Cerebellar nuclear complex (tissue), 1 donor: Measurements from ENCODE around the gene ZNF688.
A peak's percentile ranks its signal among the peaks of the same experiment; 100 is the strongest.
"Not testable (repeated sequence)": the region's sequence is repeated elsewhere in the genome, so short reads cannot be mapped to it uniquely, and the experiment has no call there.

Experiments used
- DNase-seq, 2 experiments: peaks; one replicate each; lab custom pipeline; 2025; lab: John Stamatoyannopoulos, UW

Gene ZNF688

GRCh38 chr16:30571445-30572322 lies at the start of gene ZNF688:
Gene ZNF688 (minus strand): TSS chr16:30571714. CDS start chr16:30571629, 85 bp downstream.
- DNase-seq, result peak; percentile 82 to 87

GRCh38 chr16:30620169-30620568 lies 48.7 kb upstream of the ZNF688 start:
- no peak for DNase-seq

GRCh38 chr16:30619638-30620037 lies 48.1 kb upstream of the ZNF688 start:
- DNase-seq, result no peak

- no peak for DNase-seq
Measured at GRCh38 chr16:30619202-30619601, 47.7 kb upstream of the ZNF688 start.

GRCh38 chr16:30615358-30616091 lies 44.0 kb upstream of the ZNF688 start:
- DNase-seq, result no peak

GRCh38 chr16:30609926-30610839 lies 38.7 kb upstream of the ZNF688 start, which contains the start of gene ZNF689:
Gene ZNF689 (minus strand): TSS chr16:30610389. CDS start chr16:30610041, 348 bp downstream.
- DNase-seq, result peak; percentile 66 to 87

- DNase-seq, result no peak
Measured at GRCh38 chr16:30609002-30609925, 37.8 kb upstream of the ZNF688 start.

- DNase-seq, result no peak
Measured at GRCh38 chr16:30606004-30606403, 34.5 kb upstream of the ZNF688 start.

GRCh38 chr16:30605158-30605557 lies 33.6 kb upstream of the ZNF688 start:
- DNase-seq, result no peak

GRCh38 chr16:30604316-30604947 lies 32.9 kb upstream of the ZNF688 start:
- DNase-seq, result no peak

GRCh38 chr16:30603945-30604315 lies 32.4 kb upstream of the ZNF688 start:
- DNase-seq, result no peak

- DNase-seq, result no peak
Measured at GRCh38 chr16:30602616-30603277, 31.2 kb upstream of the ZNF688 start.

GRCh38 chr16:30601966-30602365 lies 30.5 kb upstream of the ZNF688 start:
- DNase-seq, result no peak

GRCh38 chr16:30600929-30601328 lies 29.4 kb upstream of the ZNF688 start:
- DNase-seq, result no peak

GRCh38 chr16:30600215-30600614 lies 28.7 kb upstream of the ZNF688 start:
- DNase-seq, result no peak

- no peak for DNase-seq
Measured at GRCh38 chr16:30592871-30593270, 21.4 kb upstream of the ZNF688 start.

- not testable (repeated sequence) for DNase-seq
Measured at GRCh38 chr16:30590869-30591268, 19.4 kb upstream of the ZNF688 start.

- not testable (repeated sequence) for DNase-seq
Measured at GRCh38 chr16:30589582-30589981, 18.1 kb upstream of the ZNF688 start.

- DNase-seq, result no peak
Measured at GRCh38 chr16:30588651-30589050, 17.1 kb upstream of the ZNF688 start.
